NCI-H2029 treated with DMSO at 0.1 percent for 48 hours (cell line): ENCODE results near the gene DIRAS2.

ENCODE experiments used
- DNase-seq: peaks from one replicate; lab custom pipeline; 2025; lab: John Stamatoyannopoulos, UW

Gene DIRAS2

DNA sequence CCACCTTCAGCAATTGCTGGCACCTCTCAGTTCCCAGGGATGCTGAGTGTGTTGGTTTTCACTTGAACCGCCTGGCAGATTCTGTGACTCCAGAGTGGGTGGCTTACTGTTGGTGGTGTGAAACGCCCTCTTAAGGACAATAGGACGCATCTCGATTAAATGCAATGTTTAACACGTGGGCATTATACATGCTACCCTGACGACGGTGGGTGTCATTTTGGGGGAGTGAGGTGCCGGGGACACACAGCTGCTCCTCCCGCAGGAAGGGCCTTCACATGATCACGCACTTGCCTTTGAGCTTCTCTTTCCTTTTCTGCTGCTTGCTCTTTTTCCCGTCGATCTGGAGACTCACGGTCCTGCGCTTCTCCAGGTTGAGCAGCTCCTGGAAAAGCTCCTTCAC is 29.7 kb downstream of the DIRAS2 start:
- no peak for DNase-seq

DNA sequence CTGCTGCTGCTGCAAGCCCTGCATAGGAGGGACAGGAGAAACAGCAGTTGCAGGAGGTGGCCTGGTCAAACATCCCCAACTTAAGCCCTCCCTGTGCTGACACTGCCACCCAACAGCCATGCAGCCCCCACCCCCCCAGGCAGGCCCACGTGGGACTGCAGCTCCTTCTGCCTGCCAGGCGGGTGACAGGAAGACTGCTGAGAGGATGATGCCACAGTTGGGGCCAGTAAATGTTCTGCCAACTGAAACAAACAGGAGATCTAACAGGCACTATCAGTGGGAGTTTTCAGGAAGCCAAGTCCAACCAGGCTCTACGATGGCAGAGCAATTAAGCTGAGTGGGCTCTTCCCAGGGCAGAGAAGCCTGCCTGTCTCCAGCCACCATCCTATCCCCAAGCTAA is 31.1 kb downstream of the DIRAS2 start:
- DNase-seq: no peak

DNA sequence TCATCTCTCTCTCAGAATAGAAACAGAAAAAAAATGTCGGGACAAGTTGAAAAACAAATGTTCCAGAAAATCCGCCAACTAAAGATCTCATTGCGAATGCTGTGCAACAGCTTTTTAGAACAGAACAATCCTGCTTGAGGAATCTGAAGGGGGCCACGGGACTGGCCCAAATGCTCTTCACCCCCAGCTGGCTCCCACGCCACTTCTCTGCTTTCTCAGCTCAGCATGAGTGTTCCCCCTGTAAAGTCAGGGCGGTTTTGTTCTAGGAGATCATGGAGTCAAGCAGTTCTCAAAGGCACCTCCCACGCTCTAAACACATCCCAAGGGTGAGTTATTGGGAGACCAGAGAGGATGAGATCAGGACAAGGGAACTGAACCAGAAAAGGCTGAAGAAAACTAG is 31.5 kb downstream of the DIRAS2 start:
- no peak for DNase-seq

DNA sequence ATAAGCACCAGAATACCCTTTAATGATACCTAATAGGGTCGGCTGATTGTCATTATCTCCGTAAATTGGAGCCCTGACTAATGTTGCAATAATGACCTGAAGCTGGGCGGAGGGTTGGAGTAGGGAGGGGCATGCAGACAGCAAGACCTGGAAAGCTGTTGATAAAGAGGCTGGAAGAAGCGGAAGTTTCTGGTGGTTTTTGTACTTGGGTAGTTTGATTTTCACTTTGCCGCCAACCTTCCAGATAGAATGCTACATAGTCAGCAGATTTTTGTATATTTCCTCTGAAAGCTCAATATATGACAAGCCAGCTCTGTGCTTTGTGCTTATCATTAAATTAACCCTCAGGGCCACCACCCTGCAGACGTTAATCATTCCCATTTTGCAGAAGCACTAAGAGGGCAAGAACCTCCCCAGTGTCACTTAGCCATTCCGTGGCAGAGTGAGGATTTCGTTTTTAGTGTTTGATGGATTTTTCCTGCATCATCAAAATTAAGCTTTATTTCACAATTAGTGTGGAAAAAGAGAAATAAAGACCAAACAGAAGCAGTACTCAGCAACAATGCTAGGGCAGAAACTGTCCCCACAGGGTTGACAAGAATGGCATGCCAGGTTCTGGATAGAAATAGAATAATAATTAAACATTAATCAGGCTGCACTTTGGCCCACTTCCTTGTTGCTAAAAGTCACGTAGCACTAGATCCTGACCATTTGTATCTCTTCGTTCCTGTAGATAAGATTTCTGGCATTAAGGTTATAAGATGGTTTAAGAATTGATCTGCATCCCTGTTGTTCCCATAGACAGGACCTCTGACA is 34.7 kb downstream of the DIRAS2 start:
- no peak for DNase-seq

DNA sequence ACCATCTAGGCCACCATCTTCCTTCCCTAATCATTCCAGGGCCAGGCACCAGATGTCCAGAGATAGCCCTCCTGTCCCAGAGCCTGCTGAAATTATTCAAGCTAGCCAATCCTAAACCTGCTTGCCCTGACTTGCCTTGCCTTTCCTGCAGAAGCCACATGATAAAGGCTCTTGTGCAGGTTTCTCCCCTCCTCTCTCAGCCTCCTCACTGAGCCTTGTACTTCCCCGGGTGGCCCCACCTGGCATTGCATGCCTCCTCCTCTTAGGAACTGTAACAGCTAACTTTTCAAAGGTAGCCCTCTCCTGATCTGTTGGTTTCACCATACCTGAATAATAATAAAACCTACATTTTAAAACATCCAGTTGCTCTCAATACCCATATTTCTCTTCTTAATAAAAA is 42.6 kb downstream of the DIRAS2 start:
- DNase-seq: no peak

DNA sequence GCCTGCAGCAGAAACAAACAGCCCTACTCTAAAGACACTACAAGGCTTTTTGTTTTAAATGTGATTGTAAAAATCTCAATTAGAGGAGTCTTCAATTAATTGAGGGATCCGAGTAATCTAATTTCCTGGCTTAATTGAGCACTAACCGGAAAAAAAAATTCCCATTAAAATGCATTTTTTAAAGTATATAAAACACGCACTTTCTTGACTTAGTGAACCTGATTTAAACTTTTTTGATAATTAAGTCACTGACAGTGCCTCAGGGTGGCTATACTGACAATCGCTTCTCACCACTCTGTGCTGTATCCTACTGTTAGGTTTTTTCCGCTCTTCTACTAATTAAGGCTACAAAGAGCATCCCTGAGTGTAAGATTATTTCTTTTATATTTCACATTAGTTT is 44.4 kb downstream of the DIRAS2 start:
- DNase-seq: no peak

DNA sequence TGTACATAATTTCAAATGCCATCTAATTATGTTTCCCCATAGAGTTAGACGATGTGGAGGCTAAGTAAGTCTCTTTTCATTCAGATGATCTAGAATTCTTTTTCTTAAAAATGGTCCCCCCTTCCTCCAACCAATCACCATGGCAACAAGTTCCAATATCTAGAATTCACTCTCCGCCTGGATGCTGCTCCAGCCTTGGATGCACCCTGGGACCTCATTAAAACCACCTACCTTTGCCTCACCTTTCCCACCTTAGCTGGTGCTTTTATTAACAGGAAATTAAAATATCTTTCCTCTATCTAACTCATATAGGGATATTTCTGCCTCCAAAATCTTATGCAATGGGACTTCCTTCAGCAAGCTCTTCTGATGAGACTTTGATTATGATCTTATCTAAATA is 49.0 kb downstream of the DIRAS2 start:
- no peak for DNase-seq

DNA sequence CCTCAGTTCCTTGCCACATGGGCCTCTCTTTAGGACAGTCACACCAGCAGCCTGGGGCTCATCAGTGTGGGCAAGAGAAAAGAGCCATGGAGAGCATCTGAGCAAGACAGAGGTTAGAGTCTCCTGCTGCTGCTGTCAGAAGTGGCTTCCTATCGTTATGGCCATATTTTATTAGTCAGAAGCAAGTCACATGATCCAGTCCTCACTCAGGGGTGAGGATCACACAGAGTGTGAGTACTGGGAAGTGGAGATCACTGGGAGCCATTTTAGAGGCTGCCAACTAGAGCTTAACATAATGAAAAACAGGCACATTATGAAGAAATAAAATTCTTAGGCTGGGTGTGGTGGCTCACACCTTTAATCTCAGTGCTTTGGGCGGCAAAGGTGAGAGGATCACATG is 62.0 kb downstream of the DIRAS2 start:
- DNase-seq: no peak

DNA sequence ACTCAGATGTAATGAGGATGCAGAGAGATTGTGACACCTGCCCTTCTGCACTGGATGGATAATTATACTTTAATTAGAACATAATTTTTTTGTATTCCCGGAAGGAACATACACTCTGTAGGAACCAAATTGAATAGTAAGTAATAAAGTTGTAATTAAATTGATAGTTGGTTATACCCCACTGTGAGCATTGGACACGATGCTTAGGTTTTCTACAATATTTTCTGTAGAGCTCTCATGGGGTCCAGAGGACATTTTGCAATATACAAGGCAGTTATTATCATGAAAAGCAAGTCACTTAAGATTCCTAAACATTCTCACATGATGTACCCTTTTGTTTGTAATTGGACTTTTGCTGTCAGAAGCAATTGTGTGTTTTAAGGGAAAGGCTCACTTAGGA is 63.4 kb downstream of the DIRAS2 start:
- no peak for DNase-seq

DNA sequence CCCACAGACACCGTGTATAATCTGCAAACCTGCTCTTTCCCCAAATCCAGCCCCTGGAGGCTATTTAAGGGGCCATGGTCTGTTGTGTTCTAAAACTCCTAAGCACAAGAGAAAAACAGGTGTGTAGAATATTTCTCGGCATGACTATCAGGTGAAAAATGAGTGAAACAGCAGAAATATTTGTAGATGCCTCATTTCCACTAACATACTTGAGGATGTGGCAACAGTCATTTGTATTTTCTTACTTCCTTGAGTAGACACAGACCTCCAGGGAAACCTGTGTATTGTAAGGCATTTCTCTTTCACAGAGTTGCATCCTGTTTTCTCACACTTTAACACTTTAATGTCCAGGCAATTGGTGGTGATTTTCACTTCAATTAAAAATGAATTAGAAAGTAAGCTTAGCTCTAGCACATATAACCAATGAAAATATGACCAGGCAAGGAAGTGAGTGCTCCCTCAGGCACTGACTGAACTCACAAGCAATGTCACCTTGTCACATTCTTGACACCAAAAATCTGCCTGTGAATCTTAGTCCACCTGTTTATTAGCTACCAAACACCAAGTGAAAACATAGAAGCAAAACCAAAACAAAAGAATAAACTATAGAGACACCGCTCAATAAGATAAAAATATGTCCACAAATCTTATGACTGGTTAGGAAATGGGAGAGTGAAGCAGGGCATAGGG is 64.4 kb downstream of the DIRAS2 start:
- DNase-seq: no peak

DNA sequence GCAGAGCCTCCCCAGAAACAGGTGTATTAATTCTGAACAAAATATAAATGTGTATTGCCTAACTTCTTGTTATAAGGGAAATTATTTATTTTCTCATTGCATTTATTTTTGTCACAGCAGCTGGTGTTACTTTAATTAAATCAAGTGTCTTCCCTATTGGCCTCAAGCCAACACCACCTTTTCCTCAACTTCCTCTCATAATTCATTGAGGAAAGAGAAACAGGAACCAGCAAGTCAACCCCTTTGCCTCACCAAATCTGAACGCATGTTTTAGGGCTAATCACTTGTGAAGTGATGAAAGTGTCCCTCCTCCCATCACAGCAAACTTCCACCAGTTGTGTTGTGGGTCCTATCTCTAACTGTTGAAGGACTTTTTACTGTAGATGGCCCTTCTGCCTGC is 73.1 kb downstream of the DIRAS2 start:
- peak; percentile 82 for DNase-seq

DNA sequence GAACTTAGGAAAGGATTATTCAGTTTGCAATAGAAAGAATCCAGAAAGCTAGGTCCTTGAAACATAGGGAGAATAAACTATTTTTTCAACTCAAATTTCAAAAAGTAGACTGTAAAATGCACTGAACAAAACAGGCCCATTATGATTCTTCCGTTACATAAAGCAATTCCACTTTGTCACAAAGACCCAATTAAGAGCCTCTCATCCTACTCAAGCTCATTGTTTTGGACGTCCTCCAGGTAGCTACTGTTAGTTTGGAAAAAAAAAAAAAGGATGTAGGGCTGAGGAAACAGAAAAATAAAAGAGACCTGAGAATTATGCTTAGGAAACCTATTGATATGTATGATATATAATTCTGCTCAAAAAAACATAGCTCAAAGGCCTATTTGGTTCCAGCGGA is 74.0 kb downstream of the DIRAS2 start:
- peak; percentile 97 for DNase-seq

DNA sequence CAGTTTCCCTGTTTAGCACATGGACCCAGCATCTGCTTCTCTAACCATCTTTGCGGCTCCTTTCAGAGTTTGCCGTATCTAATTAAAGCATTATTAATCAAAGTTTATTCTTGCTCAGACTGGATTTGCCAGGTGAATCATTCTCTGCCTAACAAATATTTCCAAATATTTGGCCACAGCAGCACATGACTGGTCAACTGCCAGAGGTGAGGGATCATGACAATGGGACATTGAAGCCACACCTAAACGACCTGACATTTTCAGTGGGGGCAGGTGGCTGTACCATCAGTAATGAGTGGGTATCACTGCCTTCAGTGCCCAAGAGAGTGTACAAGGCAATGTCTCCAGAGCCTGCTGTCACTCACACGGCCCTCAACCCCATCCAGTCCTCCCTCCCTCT is 80.4 kb downstream of the DIRAS2 start:
- DNase-seq: no peak
